DOHH2 (cell line): ENCODE data around the gene GCC2.

Experiments
- CTCF ChIP-seq: fragments of 200-600 bp; sonication (generic); IDR thresholded peaks from one replicate; pipeline ENCODE4 v1.5.1; 2014; ENCODE audit warnings: antibody characterized with exemption, mild to moderate bottlenecking, low read depth, low read length; ENCODE audit not compliant: poor library complexity, severe bottlenecking
- EZH2phosphoT487 ChIP-seq: fragments of 200-600 bp; sonication (generic); IDR thresholded peaks from 2 replicates; pipeline ENCODE4 v1.6.1; 2017; ENCODE audit warnings: borderline replicate concordance, mild to moderate bottlenecking, antibody characterized with exemption, low read length, moderate library complexity, mixed read lengths

GRCh38 chr2:108548208-108549003, 99.4 kb downstream of the GCC2 start:
- TF ChIP-seq CTCF (no peak), EZH2phosphoT487 (no peak)
